Stimulated activated CD8-positive, alpha-beta memory T cell treated with anti-CD3 and anti-CD28 coated beads, Interleukin-7, amount 100 ng/mL, for 4 hours (primary cell): ENCODE measurements around the gene ZNRF3.
"Not testable (repeated sequence)": the region's sequence is repeated elsewhere in the genome, so short reads cannot be mapped to it uniquely, and the experiment has no call there.

Experiments
- DNase-seq, 2 donors: peaks; one replicate each; pipeline ENCODE4 v3.0.0-alpha.2; 2020; ENCODE audit warnings: low read depth in 2 of 2

ZNRF3 gene

DNA sequence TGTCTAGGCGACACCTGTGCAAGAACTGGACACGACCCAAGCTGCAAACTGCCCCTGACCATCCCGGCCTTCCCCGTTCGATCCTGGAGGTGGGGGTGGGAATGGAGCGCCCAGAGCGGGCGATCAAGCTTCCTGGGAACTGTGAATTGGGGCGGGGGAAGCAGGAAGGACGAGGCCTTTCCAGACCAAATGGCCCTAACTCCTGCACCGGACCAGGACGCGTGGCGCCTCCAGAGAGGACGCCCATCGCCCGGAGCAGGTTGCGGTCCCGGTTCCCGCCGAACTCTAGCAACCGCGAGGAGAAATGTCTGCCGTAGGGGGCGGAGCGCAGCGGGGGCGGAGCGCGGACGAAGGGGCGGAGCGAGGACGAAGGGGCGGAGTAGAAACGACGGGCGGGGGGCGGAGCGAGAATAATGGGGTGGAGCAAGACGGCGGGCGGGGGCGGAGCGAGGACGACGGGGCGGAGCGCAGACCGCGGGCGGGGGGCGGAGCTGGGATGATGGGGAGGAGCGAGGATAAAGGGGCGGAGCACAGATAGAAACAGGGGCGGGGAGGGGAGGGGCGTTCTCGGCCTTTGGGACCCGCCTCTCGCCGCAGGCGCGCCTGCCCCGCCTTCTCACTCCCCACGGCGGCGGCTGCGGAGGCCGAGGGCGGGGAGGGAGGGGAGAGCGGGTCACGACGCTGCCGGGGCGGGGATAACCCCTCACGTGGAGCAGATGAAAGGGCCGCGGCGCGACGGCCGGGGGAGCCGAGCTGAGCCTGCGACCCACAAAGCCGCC is at the start of gene ZNRF3:
ZNRF3 (plus strand) TSS at position 695 of the 779 bp plus-strand sequence. CDS start 195 bp downstream, outside the sequence.
- DNase-seq = peak; percentile 87 to 88

DNA sequence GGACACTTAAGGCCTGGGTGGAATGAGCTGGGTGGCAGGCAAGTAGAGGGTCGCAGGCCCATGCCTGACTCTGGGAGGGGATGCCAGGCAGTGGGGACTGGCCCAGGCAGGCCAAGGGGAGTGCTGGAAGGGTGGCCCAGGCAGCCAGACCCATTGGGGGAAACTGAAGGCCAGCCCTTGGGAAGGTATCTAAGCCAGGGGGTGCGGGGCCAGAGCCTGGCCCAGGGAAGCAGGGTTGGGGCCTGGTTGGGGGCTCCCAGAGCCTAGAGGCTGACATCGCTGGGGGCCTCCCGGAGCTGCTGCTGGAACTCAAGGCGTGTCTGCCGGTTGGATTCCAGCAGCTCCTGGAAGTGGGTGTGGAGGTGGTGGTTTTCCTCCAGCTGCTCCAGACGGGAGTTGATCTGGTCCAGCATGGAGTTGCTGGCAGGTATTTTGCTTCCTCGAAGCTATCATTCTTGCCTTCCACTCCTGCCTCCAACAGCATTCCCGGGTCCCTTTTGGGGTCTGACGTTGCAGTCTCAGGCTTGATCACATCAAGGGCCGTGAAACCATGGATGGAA is 47.7 kb upstream of the ZNRF3 start:
- no peak for DNase-seq

GRCh38 chr22:28837640-28838039 is 45.7 kb upstream of the ZNRF3 start:
- no peak for DNase-seq

DNA sequence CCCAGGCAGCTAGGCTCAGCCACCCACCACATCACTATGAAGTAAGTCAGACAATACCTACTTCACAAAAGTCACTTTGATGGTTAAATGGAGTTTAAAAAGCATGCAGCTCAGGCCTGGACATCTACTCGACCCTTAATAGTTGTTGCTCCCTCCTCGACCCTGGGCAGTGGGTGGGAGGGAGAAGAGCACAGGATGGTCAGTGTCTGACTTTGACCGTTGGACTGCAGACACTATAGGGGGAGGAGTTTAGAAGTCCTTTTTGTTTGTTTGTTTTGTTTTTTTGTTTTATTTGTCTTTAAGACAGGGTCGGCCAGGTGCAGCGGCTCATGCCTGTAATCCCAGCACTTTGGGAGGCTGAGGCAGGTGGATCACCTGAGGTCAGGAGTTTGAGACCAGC is 44.4 kb upstream of the ZNRF3 start:
- no peak for DNase-seq

GRCh38 chr22:28841111-28841510 is 42.3 kb upstream of the ZNRF3 start:
- DNase-seq = no peak

DNA sequence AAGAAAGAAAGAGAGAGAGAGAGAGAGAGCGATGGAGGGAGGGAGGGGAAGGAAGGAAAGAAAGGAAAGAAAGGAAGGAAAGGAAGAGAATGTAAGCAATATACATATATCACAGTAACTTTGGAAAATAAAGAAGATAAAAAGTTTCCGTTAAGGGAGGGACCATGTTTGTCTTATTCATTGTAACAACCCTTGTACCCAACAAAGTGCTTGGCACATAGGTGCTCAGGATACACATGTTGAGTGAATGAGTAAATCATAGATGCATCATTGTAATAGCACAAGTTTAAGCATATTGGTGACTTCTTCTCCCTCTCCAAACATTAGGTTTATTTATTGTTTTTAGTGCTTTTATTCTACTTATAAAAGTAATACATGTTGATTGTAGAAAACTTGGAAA is 39.7 kb upstream of the ZNRF3 start:
- no peak for DNase-seq

- not testable (repeated sequence) for DNase-seq
Measured at GRCh38 chr22:28844277-28844676, 39.1 kb upstream of the ZNRF3 start.

DNA sequence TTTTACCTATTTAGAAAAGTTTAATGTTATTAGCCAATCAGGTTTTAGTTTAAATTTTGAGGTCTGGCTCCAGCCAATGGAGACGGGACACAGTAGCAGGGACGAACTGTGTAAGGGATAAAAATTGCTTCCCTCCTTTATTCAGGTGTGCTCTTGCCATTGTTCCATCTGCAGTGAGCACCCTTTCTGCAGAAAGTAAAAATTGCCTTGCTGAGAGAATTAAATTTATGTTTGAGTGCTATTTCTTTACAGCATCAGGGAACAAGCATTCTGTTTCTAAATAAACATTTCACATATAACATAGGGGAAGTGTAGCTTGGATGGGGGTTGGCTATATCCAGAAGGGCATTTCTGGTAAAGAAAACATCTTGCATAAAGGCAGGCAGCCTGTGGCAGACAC is 36.4 kb upstream of the ZNRF3 start:
- no peak for DNase-seq

DNA sequence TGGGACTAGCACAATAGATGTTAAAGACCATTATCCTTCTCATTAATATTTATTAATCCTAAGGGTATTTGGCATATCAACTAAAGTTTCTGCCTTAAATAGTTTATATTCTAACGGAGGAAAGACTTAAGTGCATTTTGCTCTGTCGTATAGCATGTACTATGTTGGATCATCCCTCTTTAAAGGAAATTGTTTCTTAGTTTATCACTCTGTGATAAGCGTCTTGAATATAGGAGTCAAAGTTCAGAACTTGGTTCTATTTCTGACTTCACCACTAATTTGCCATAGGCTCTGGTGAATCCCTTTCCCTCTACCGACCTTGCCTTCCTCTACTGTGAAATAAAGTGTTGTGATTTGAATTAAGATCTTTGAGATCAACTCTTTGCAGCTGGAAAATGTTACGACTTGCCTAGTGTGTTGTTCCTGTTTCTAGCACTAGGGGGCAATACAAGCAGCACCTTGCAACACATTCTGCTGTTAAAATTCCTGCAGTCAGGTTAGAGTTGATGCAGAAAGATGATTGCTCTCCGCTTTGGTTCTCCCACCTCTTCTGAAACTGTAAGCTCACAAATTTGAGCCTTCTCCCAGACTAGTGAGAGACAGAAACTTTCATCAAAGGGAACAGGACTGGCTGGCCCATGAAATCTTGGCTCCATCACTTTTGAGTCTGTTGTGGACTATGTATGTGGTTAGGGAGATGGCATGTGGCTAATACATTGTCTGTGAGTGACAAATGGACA is 27.8 kb upstream of the ZNRF3 start:
- DNase-seq = peak in 1 of 2 donors; percentile 15

GRCh38 chr22:28856095-28856455 is 27.3 kb upstream of the ZNRF3 start:
- DNase-seq = no peak

- no peak for DNase-seq
Measured at GRCh38 chr22:28857288-28857687, 26.1 kb upstream of the ZNRF3 start.

GRCh38 chr22:28864878-28865596 is 18.3 kb upstream of the ZNRF3 start:
- DNase-seq = no peak

DNA sequence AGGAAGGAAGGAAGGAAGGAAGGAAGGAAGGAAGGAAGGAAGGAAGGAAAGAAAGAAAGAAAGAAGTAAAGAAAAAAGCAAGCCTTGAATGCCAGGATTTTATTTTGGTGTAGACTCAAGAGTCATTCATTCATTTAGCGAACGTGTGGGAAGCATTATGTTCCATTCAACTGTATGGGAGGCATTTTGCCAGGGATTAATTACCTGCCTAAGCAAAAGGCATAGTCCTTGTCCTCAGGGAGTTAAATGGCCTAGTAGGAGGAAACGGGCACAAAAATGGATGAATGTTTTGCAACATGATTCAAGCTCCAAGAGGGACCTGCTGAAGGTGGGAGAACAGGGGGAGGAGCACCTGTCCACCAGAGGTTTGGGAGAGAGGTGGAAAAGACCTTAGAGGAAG is 16.2 kb upstream of the ZNRF3 start:
- no peak for DNase-seq

GRCh38 chr22:28868389-28868788 is 15.0 kb upstream of the ZNRF3 start:
- DNase-seq = not testable (repeated sequence)

- DNase-seq = no peak
Measured at GRCh38 chr22:28869736-28870135, 13.6 kb upstream of the ZNRF3 start.

DNA sequence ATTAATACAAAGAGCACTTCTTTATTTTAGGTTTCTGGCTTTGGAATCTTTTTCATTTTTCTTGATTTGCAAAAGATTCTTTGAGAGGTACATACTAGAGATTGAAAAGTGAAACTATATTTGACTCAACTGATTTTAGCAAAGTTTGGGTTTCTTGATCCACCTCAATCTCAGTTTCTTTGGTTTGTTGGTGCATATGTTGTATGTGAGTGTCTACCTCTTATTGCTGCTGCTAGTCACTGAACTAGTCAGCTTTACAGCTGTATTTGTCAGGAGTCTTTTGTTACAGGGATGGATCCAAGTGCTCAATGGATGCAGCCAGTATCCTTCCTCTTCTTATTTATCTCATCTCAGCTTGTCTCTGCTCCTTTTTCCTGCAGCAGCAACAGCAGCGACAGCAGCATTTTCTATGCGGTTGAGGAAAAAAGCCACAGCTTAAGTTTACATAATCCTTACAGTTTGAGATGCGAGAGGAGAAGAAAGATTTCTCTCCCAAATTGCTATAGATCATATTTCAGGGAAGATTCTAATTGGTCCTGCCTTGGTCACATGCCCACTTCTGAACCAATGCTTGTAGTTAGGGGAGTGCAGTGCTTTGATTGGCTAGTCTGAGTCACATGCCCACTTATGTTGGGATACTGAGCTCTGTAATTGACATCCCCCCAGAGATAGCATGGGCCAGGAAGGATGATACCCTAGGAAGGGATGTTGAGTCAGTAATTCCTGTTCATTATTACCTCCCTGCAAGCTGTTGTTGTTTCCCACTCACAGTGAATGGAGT is 10.0 kb upstream of the ZNRF3 start:
- no peak for DNase-seq

DNA sequence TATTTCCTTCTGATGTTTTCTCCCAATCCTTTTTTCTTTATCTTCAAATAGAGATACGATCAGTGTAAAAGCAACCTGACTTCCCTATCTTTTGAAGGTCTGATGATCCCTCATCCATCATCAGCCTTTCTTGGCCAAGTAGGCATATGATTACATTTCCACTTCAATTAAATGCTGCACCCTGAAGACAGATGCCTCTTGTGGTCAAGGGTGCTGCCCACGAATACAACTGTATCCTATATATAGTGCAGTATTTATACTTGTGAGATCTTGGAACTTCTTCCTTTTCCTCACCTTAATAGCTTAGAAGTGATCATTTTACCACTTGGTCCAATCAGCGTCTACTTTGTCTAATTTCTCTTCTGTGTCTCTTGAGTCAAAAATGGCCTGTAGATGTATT is 9.3 kb upstream of the ZNRF3 start:
- DNase-seq = no peak

- DNase-seq = no peak
Measured at GRCh38 chr22:28874811-28875320, 8.5 kb upstream of the ZNRF3 start.

DNA sequence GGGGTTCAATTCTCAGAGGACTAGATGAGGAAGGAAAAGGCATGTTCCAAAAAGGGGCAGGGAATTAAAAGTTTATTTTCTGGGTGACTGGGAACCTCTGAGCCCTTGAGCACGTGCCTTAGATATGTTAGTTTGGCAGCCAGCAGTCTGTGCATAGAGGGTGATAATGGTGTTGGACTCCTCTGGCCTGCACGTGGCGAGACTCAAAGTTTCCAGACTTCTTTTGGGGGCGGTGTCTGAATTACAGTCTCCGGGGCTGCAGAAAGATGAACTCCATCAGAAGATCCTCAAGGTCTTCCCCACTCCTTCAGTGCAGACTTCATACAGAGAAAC is 861 bp upstream of the ZNRF3 start:
- peak; percentile 16 to 17 for DNase-seq

DNA sequence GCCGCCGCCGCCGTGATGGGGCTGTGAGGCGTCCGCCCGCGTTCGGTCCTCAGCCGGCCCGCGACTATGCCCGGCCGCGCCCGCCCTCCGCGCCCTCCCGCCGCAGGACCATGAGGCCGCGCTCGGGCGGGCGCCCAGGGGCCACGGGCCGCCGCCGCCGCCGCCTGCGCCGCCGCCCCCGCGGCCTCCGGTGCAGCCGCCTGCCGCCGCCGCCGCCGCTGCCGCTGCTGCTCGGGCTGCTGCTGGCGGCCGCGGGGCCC is 215 bp downstream of the ZNRF3 start:
- no peak for DNase-seq

- peak in 1 of 2 donors; percentile 15 for DNase-seq
Measured at GRCh38 chr22:28883917-28884746, 760 bp downstream of the ZNRF3 start.
